DND-41 (cell line): ENCODE data around the gene CDC6.
A peak's percentile ranks its signal among the peaks of the same experiment; 100 is the strongest.

Experiments
- ATAC-seq: fragments of 200-7000 bp; cut with Tn5 transposase; 3 replicates; pipeline ENCODE4 v1.9.1; 2021; ENCODE audit warnings: low read depth; ENCODE audit not compliant: insufficient read depth
- DNase-seq: peaks from one replicate; pipeline ENCODE4 v3.0.0-alpha.2; 2020
- H2AFZ ChIP-seq: 2 replicates; pipeline ENCODE4 v1.6.0; 2012; ENCODE audit warnings: low read depth, low read length
- H3K27ac ChIP-seq: 2 replicates; pipeline ENCODE4 v1.5.1; 2012; ENCODE audit warnings: low read length, inconsistent platforms
- H3K27me3 ChIP-seq: fragments of 200-600 bp; sonication (generic); 2 replicates; pipeline ENCODE4 v1.6.0; 2012; ENCODE audit warnings: low read length, mild to moderate bottlenecking, inconsistent platforms; ENCODE audit not compliant: insufficient read depth, poor library complexity
- H3K36me3 ChIP-seq: 2 replicates; pipeline ENCODE4 v1.5.1; 2012; ENCODE audit warnings: low read length, inconsistent platforms; ENCODE audit not compliant: insufficient read depth
- H3K4me1 ChIP-seq: 2 replicates; pipeline ENCODE4 v1.5.1; 2012; ENCODE audit warnings: mild to moderate bottlenecking, low read length; ENCODE audit not compliant: insufficient read depth
- H3K4me2 ChIP-seq: 2 replicates; pipeline ENCODE4 v1.6.0; 2012; ENCODE audit warnings: mild to moderate bottlenecking, moderate library complexity, low read length, inconsistent platforms; ENCODE audit not compliant: insufficient read depth
- H3K4me3 ChIP-seq, 2 experiments: fragments of 200-600 bp in 1 of 2; shearing (Covaris generic) in 1 of 2; 2 replicates each; pipeline ENCODE4 v1.5.1; 2012 to 2016; ENCODE audit warnings: inconsistent platforms in 2 of 2, low read length in 2 of 2, mild to moderate bottlenecking in 2 of 2, low read depth in 1 of 2, moderate library complexity in 1 of 2
- H3K79me2 ChIP-seq: 2 replicates; pipeline ENCODE4 v1.6.0; 2012; ENCODE audit warnings: low read length, inconsistent platforms; ENCODE audit not compliant: insufficient read depth
- H3K9ac ChIP-seq: 2 replicates; pipeline ENCODE4 v1.6.0; 2012; ENCODE audit warnings: low read depth, mild to moderate bottlenecking, inconsistent platforms, low read length, moderate library complexity
- H3K9me3 ChIP-seq: 2 replicates; pipeline ENCODE4 v1.5.1; 2012; ENCODE audit warnings: low read length, moderate library complexity, mild to moderate bottlenecking, inconsistent platforms; ENCODE audit not compliant: insufficient read depth, severe bottlenecking
- H4K20me1 ChIP-seq: 2 replicates; pipeline ENCODE4 v1.6.0; 2012; ENCODE audit warnings: low read length; ENCODE audit not compliant: insufficient read depth
- CTCF ChIP-seq: IDR thresholded peaks from 2 replicates; pipeline ENCODE4 v1.5.1; 2012; ENCODE audit warnings: borderline replicate concordance, low read length, moderate library complexity, mild to moderate bottlenecking; ENCODE audit not compliant: poor library complexity, severe bottlenecking; ENCODE audit errors: extremely low read depth
- EZH2 ChIP-seq: IDR thresholded peaks from 3 replicates; pipeline ENCODE4 v1.6.1; 2012; ENCODE audit warnings: borderline replicate concordance, low read depth, mild to moderate bottlenecking, moderate library complexity, low read length, inconsistent platforms; ENCODE audit not compliant: severe bottlenecking

The CDC6 gene

DNA sequence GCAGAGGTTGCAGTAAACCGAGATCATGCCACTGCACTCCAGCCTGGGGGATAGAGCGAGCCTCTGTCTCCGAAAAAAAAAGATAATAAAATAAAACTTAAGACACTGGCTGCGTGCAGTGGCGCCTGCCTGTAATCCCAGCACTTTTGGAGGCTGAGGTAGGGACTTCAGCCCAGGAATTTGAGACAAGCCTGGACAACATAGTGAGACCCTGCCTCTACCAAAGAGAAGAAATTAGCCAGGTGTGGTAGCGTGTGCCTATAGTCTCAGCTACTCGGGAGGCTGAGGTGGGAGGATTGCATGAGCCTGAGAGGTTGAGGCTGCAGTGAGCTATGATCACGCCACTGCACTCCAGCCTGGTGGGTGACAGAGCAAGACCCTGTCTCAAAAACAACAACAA lies 47.9 kb downstream of the CDC6 start:
- no peak for DNase-seq
- TF ChIP-seq CTCF (no peak), EZH2 (no peak)
- no peak for ATAC-seq
- H3K9ac ChIP-seq: no peak overlapping the region
- no peaks in the 10 kb centered on the region for H3K27me3 ChIP-seq
- H4K20me1 ChIP-seq: no peaks in the 10 kb centered on the region; the same call in none of the 2 replicates
- H3K9me3 ChIP-seq: no peaks in the 10 kb centered on the region
- H3K27ac ChIP-seq: no peak overlapping the region
- no peak overlapping the region for H2AFZ ChIP-seq
- no peak overlapping the region for H3K4me2 ChIP-seq
- peaks cover 10% of the 10 kb centered on the region for H3K4me1 ChIP-seq
- H3K36me3 ChIP-seq: peaks cover 8% of the 10 kb centered on the region; the same call in 1 of the 2 replicates
- no peak overlapping the region for H3K4me3 ChIP-seq
- H3K79me2 ChIP-seq: no peaks in the 10 kb centered on the region

DNA sequence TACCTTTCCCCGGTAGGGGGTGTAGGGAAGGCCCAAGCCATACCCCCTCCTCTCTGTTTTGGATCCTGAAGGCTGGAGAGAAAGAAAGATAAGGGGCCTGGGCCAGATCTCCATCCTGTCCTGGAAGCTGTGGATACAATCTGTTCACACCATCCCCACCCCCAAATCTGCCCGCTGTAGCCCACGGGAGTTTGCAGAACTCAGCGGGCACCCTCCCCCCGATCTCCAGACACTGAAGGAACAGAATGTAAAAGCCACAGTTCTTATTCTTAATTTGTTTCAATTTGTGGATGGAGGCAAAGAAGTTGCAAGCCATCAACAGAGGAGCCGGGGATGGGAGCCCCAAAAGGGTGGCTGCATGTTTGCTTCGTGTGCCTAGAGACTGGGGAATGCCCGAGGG lies 49.7 kb downstream of the CDC6 start:
- Histone ChIP-seq H2AFZ (no peak overlapping the region), H4K20me1 (no peaks in the 10 kb centered on the region; the same call in none of the 2 replicates), H3K9me3 (no peaks in the 10 kb centered on the region), H3K9ac (no peak overlapping the region), H3K27me3 (no peaks in the 10 kb centered on the region), H3K79me2 (no peaks in the 10 kb centered on the region), H3K4me3 (no peak overlapping the region), H3K36me3 (no peaks in the 10 kb centered on the region), H3K4me1 (peaks cover 10% of the 10 kb centered on the region), H3K27ac (no peak overlapping the region), H3K4me2 (no peak overlapping the region)
- TF ChIP-seq EZH2: no peak
- no peak for TF ChIP-seq CTCF
- DNase-seq (no peak), ATAC-seq (no peak)

- H3K4me1 ChIP-seq: peaks cover 10% of the 10 kb centered on the region
- H3K4me2 ChIP-seq: no peak overlapping the region
- no peaks in the 10 kb centered on the region for H3K36me3 ChIP-seq
- 0 out of 2 replicates have a peak overlapping the region, but pooled peaks have one; percentile 23 for H3K27ac ChIP-seq
- DNase-seq: no peak
- no peak overlapping the region for H3K4me3 ChIP-seq
- ATAC-seq: peak; percentile 69
- H4K20me1 ChIP-seq: no peaks in the 10 kb centered on the region; the same call in none of the 2 replicates
- no peak overlapping the region for H2AFZ ChIP-seq
- no peaks in the 10 kb centered on the region for H3K79me2 ChIP-seq
- no peak overlapping the region for H3K9ac ChIP-seq
- no peaks in the 10 kb centered on the region for H3K9me3 ChIP-seq
- TF ChIP-seq EZH2 (no peak), CTCF (no peak)
- H3K27me3 ChIP-seq: no peaks in the 10 kb centered on the region
Observed at GRCh38 chr17:40338058-40338457, 50.4 kb downstream of the CDC6 start.

DNA sequence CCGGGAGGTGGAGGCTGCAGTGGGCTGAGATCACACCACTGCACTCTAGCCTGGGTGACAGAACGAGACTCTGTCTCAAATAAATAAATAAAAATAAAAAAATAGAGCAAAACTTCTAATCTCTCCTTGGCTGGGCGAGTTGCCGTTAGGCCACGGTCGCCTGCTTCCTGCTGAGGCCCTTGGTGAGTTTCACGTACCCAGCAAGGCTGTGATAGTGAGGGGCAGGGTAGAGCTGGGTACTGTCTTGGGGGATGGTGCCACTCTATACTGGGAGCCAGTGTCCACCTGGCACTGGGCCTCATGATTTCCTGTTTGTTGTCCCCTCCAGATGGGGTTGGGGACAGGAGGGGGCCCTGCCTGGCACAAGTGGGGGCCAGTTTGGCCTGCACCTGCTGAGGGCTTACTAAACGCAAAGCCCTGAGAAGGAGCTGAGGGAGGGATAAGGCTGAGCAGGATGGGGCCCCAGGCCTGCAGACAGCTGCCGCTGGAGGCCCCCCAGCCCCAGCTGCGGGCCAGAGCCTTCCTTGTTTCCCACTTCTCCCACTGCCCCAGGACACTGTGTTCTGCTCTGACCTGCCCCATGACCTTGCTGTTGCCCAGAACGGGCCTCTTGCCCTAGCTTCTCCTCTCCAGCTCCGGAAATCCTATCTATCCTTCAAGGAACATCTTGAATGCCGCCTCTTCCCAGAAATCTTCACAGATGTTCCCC lies 51.4 kb downstream of the CDC6 start:
- no peak overlapping the region for H3K4me3 ChIP-seq
- H3K79me2 ChIP-seq: no peaks in the 10 kb centered on the region
- no peaks in the 10 kb centered on the region for H3K9me3 ChIP-seq
- ATAC-seq: no peak
- H4K20me1 ChIP-seq: peaks cover 3% of the 10 kb centered on the region
- H3K27ac ChIP-seq: no peak overlapping the region
- H3K36me3 ChIP-seq: no peaks in the 10 kb centered on the region
- no peak overlapping the region for H2AFZ ChIP-seq
- H3K9ac ChIP-seq: no peak overlapping the region
- TF ChIP-seq CTCF (no peak), EZH2 (no peak)
- H3K27me3 ChIP-seq: no peaks in the 10 kb centered on the region
- DNase-seq: no peak
- H3K4me1 ChIP-seq: peaks cover 10% of the 10 kb centered on the region
- H3K4me2 ChIP-seq: no peak overlapping the region
